ENCODE measurements around the gene IP6K1.

- TF ChIP-seq POLR2A (IDR thresholded peaks at IDR 0.05) (no peak), CTCF (IDR thresholded peaks at IDR 0.05) (no peak), POLR2AphosphoS5 (IDR thresholded peaks at IDR 0.05) (no peak), EP300 (IDR thresholded peaks at IDR 0.05) (no peak)
These were observed 52.8 kb downstream of the IP6K1 start for GRCh38 chr3:49733551-49733950.

Measured in sigmoid colon (tissue), 4 donors.